ENCODE measurements around the gene ZFP69B. TPM values are rescaled to one million over a fixed set of nuclear protein-coding genes. Genes with fewer than 3 reads are reported as not detected.

Gene ZFP69B
- total and polyA plus RNA-seq, 2 donors (not counting 1 experiment from before 2014, with no cell fraction given), result 1.0 to 10.8 TPM

DNA sequence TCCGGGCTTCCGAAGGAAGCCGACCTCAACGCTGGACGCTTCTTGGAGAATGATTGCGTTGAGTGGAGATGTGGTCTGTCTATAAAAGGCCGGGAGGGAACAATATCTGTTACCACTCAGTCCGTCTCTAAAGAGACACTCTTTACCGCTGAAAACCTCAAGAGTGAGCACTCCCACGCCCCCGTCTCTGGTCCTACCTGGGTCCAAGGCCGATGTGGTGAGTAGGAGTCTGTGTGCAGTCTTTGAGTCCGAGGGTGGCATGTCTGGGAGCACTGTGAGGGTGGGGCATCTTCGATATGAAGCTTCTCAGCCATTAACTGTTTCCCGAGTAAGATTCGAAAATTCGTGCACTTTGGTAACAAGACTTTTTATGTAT, 27.4 kb downstream of the ZFP69B start:
- peaks cover 0 to 19% (median 11%) of the 10 kb centered on the region in 3 donors for H3K9me3 ChIP-seq (ENCODE audit: control extremely low read depth in 1 of 3, control insufficient read depth in 2 of 3, insufficient read depth in 1 of 3, low read length in 2 of 3)
- no peaks in the 10 kb centered on the region for H4K20me1 ChIP-seq (ENCODE audit: control insufficient read depth, insufficient read depth, low read length, poor library complexity, severe bottlenecking)
- peak overlapping the region; percentile 91 for H3K4me2 ChIP-seq (replicated peaks; ENCODE audit: low read depth, low read length, poor library complexity, severe bottlenecking)
- ChIA-PET CTCF (interaction anchor here (1.0 to 2.8 kb wide), 2 partner anchors 38 to 55 kb away, joined by 3 to 11 read pairs; no protein-coding TSS in a partner anchor), POLR2A (interaction anchor here (1.2 kb wide), 1 partner anchor 28 kb away, joined by 4 read pairs; the partner anchor contains the start of gene ZFP69B)
- peaks cover 8 to 14% of the 10 kb centered on the region in 2 donors for H3K4me1 ChIP-seq (ENCODE audit: control insufficient read depth in 2 of 2, insufficient read depth in 2 of 2, low read length in 2 of 2)
- intact Hi-C loops (cut with micrococcal nuclease), result loop anchor here (1.0 to 10.0 kb wide), 4 partner anchors 27 to 217 kb away; partner anchors contain the start of genes EXO5, NFYC, ZFP69B and ZNF684
- H3K36me3 ChIP-seq (replicated peaks in 1 of 2; ENCODE audit: control extremely low read depth in 1 of 2, control insufficient read depth in 1 of 2, extremely low read depth in 1 of 2, insufficient read depth in 2 of 2, low read length in 1 of 2), result peaks cover 4 to 9% of the 10 kb centered on the region in 2 experiments
- peak overlapping the region; percentile 13 to 62 for H3K27ac ChIP-seq (ENCODE audit: low read length in 2 of 2)
- peak; percentile 14 for ATAC-seq (ENCODE audit: low read depth)
- TF ChIP-seq, protein P1, sequence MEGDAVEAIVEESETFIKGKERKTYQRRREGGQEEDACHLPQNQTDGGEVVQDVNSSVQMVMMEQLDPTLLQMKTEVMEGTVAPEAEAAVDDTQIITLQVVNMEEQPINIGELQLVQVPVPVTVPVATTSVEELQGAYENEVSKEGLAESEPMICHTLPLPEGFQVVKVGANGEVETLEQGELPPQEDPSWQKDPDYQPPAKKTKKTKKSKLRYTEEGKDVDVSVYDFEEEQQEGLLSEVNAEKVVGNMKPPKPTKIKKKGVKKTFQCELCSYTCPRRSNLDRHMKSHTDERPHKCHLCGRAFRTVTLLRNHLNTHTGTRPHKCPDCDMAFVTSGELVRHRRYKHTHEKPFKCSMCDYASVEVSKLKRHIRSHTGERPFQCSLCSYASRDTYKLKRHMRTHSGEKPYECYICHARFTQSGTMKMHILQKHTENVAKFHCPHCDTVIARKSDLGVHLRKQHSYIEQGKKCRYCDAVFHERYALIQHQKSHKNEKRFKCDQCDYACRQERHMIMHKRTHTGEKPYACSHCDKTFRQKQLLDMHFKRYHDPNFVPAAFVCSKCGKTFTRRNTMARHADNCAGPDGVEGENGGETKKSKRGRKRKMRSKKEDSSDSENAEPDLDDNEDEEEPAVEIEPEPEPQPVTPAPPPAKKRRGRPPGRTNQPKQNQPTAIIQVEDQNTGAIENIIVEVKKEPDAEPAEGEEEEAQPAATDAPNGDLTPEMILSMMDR (IDR thresholded peaks at IDR 0.05), result no peak
- TF ChIP-seq EZH2 (IDR thresholded peaks at IDR 0.05; ENCODE audit: borderline replicate concordance, insufficient read depth, low read depth, low read length, poor library complexity, severe bottlenecking), result no peak
- peaks cover 22% of the 10 kb centered on the region for H3K9me3 Mint-ChIP-seq (ENCODE audit: insufficient read depth)
- H3K4me1 Mint-ChIP-seq, result peaks cover 18% of the 10 kb centered on the region
- H3K9ac ChIP-seq (ENCODE audit: low read length), result peak overlapping the region; percentile 79
- H3K4me3 Mint-ChIP-seq, result peak overlapping the region; percentile 93
- peak overlapping the region; percentile 58 to 83 (median 81) for H3K4me3 ChIP-seq (ENCODE audit: control extremely low read depth in 1 of 5, extremely low read depth in 1 of 5, insufficient read depth in 1 of 5, low read depth in 2 of 5, low read length in 4 of 5)
- H3K79me2 ChIP-seq (ENCODE audit: control insufficient read depth, insufficient read depth, low read length), result no peaks in the 10 kb centered on the region
- H3K27ac Mint-ChIP-seq, result peak overlapping the region; percentile 87
- no peak for DNase-seq
- WGBS (ENCODE audit: insufficient coverage), result 3% methylated on average over 10 of the region's 17 CpGs
- H3K27me3 Mint-ChIP-seq, result no peaks in the 10 kb centered on the region
- no peaks in the 10 kb centered on the region for H3K27me3 ChIP-seq (replicated peaks in 1 of 4; ENCODE audit: control extremely low read depth in 1 of 4, control insufficient read depth in 3 of 4, insufficient read depth in 4 of 4, low read length in 3 of 4)
- peak overlapping the region; percentile 91 for H2AFZ ChIP-seq (ENCODE audit: insufficient read depth, low read depth, low read length, poor library complexity, severe bottlenecking)

DNA sequence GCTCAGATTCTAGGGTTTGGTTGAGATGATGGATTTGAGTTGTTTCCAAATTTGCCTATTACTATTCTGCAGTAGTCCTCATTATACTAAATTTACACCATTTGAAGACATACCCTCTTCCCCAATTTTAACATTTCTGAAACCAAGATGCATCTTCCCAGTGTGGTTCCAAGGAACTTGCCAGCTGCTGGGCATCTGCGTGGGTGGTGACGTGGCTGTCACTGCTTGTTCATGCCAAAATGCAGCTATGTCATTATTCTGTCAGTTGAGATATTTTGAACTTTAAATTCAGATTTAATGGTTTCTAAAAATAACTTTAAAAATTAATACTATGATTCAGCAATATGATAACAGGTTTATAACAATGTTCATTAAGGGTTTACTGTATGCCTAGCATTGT, 28.0 kb downstream of the ZFP69B start:
- ChIA-PET POLR2A (interaction anchor here (0.6 to 0.7 kb wide), 2 partner anchors 225 to 608 kb away, joined by 3 to 4 read pairs; no protein-coding TSS in a partner anchor), CTCF (interaction anchor here (1.0 to 2.8 kb wide), 2 partner anchors 39 to 54 kb away, joined by 3 to 11 read pairs; no protein-coding TSS in a partner anchor)
- no peak overlapping the region for H3K27ac ChIP-seq (ENCODE audit: low read length in 2 of 2)
- no CpG with 5 or more reads among the region's 2 CpGs for WGBS (ENCODE audit: insufficient coverage)
- H3K4me1 ChIP-seq (ENCODE audit: control insufficient read depth in 2 of 2, insufficient read depth in 2 of 2, low read length in 2 of 2), result peaks cover 8 to 14% of the 10 kb centered on the region in 2 donors
- intact Hi-C loops (cut with micrococcal nuclease), result loop anchor here (10.0 kb wide), 1 partner anchor 217 kb away; the partner anchor contains the start of gene NFYC
- Mint-ChIP-seq H3K4me1 (peaks cover 18% of the 10 kb centered on the region), H3K27me3 (no peaks in the 10 kb centered on the region), H3K27ac (peak overlapping the region; percentile 87), H3K4me3 (peak overlapping the region; percentile 93), H3K9me3 (ENCODE audit: insufficient read depth) (peaks cover 18% of the 10 kb centered on the region)
- peak overlapping the region in 1 of 5 experiments; percentile 83 for H3K4me3 ChIP-seq (ENCODE audit: control extremely low read depth in 1 of 5, extremely low read depth in 1 of 5, insufficient read depth in 1 of 5, low read depth in 2 of 5, low read length in 4 of 5)
- H3K9me3 ChIP-seq (ENCODE audit: control extremely low read depth in 1 of 3, control insufficient read depth in 2 of 3, insufficient read depth in 1 of 3, low read length in 2 of 3), result peaks cover 0 to 14% (median 11%) of the 10 kb centered on the region in 3 donors
- peak overlapping the region; percentile 91 for H2AFZ ChIP-seq (ENCODE audit: insufficient read depth, low read depth, low read length, poor library complexity, severe bottlenecking)
- H3K36me3 ChIP-seq (replicated peaks in 1 of 2; ENCODE audit: control extremely low read depth in 1 of 2, control insufficient read depth in 1 of 2, extremely low read depth in 1 of 2, insufficient read depth in 2 of 2, low read length in 1 of 2), result peaks cover 4 to 11% of the 10 kb centered on the region in 2 experiments
- H3K79me2 ChIP-seq (ENCODE audit: control insufficient read depth, insufficient read depth, low read length), result no peaks in the 10 kb centered on the region
- TF ChIP-seq, protein P1 (IDR thresholded peaks at IDR 0.05), result no peak
- no peak for TF ChIP-seq EZH2 (IDR thresholded peaks at IDR 0.05; ENCODE audit: borderline replicate concordance, insufficient read depth, low read depth, low read length, poor library complexity, severe bottlenecking)
- no peaks in the 10 kb centered on the region for H3K27me3 ChIP-seq (replicated peaks in 1 of 4; ENCODE audit: control extremely low read depth in 1 of 4, control insufficient read depth in 3 of 4, insufficient read depth in 4 of 4, low read length in 3 of 4)
- no peaks in the 10 kb centered on the region for H4K20me1 ChIP-seq (ENCODE audit: control insufficient read depth, insufficient read depth, low read length, poor library complexity, severe bottlenecking)
- ATAC-seq (ENCODE audit: low read depth) (no peak), DNase-seq (no peak)
- H3K4me2 ChIP-seq (replicated peaks; ENCODE audit: low read depth, low read length, poor library complexity, severe bottlenecking), result peak overlapping the region; percentile 91
- peak overlapping the region; percentile 79 for H3K9ac ChIP-seq (ENCODE audit: low read length)
